Gastroesophageal sphincter (tissue), 4 donors: ENCODE data around the gene PHC2. TPM values are rescaled to one million over a fixed set of nuclear protein-coding genes. Genes with fewer than 3 reads are reported as not detected.

Experiments
- ATAC-seq: fragments of 150-250 bp; one replicate; pipeline ENCODE4 v1.9.1; 2016; ENCODE audit warnings: mild to moderate bottlenecking, moderate library complexity
- H3K27ac ChIP-seq, 4 donors: fragments of 200-600 bp; sonication (generic) in 3 of 4; 1 replicate in 3 of 4; 2 replicates in 1 of 4; pipeline ENCODE4 v1.5.1; 2016 to 2019
- H3K27me3 ChIP-seq: fragments of 200-600 bp; sonication (generic); one replicate; pipeline ENCODE4 v1.5.1; 2019
- H3K36me3 ChIP-seq, 2 donors: fragments of 200-600 bp; sonication (generic); one replicate each; pipeline ENCODE4 v1.5.1; 2019; ENCODE audit warnings: control low read depth in 1 of 2
- H3K4me1 ChIP-seq, 3 donors: fragments of 200-600 bp; sonication (generic); 1 replicate in 2 of 3; 2 replicates in 1 of 3; pipeline ENCODE4 v1.5.1; 2016 to 2019; ENCODE audit warnings: control low read depth in 2 of 3
- H3K4me3 ChIP-seq, 2 donors: fragments of 200-600 bp; sonication (generic); one replicate each; pipeline ENCODE4 v1.5.1; 2019; ENCODE audit warnings: mild to moderate bottlenecking in 1 of 2, moderate library complexity in 1 of 2
- H3K9me3 ChIP-seq, 3 donors: fragments of 200-600 bp; sonication (generic); one replicate each; pipeline ENCODE4 v1.5.1; 2017 to 2019; ENCODE audit warnings: control low read depth in 2 of 3
- CTCF ChIP-seq, 4 experiments: fragments of 200-600 bp in 2 of 4; fragments of 450-650 bp in 2 of 4; sonication (generic) in 1 of 4; IDR thresholded peaks; one replicate each; pipeline ENCODE4 v1.5.1; 2017 to 2019; ENCODE audit warnings: antibody characterized with exemption in 4 of 4, mild to moderate bottlenecking in 2 of 4, moderate library complexity in 2 of 4
- EP300 ChIP-seq: sonication (generic); formaldehyde crosslinking; IDR thresholded peaks from one replicate; pipeline ENCODE4 v1.6.1; 2017; ENCODE audit warnings: antibody characterized with exemption, mild to moderate bottlenecking
- POLR2A ChIP-seq, 2 donors: fragments of 450-650 bp; IDR thresholded peaks; one replicate each; pipeline ENCODE4 v1.6.1; 2017; ENCODE audit warnings: antibody characterized with exemption in 2 of 2, mild to moderate bottlenecking in 2 of 2, moderate library complexity in 1 of 2
- POLR2AphosphoS5 ChIP-seq: sonication (generic); formaldehyde crosslinking; IDR thresholded peaks from one replicate; pipeline ENCODE4 v1.6.1; 2017; ENCODE audit warnings: antibody characterized with exemption
- WGBS, 2 donors: methylation state at CpG; one replicate each; pipeline ENCODE4 v1.1.5; 2018; ENCODE audit warnings: low coverage in 1 of 2; 5-methylcytosine and 5-hydroxymethylcytosine counted together
- total RNA-seq, 4 donors: library from RNA; depleted of rRNA; stranded (reverse); fragments of >200 nt; gene quantifications; one replicate each; pipeline ENCODE4 v1.1.0, GENCODE V29; 2016

PHC2 gene
- total RNA-seq, 4 donors from 2014 or later, result 99.8 to 223 (median 181) TPM

GRCh38 chr1:33382661-33383415 lies 48.1 kb downstream of the PHC2 start:
- Histone ChIP-seq H3K27me3 (no peaks in the 10 kb centered on the region), H3K4me1 (peaks cover 4 to 37% (median 5%) of the 10 kb centered on the region in 3 donors), H3K4me3 (no peak overlapping the region), H3K27ac (peak overlapping the region in 3 of 4 donors; percentile 17 to 52 (median 40)), H3K36me3 (no peaks in the 10 kb centered on the region), H3K9me3 (no peaks in the 10 kb centered on the region)
- 80 to 83% methylated on average over 2 to 6 of the region's 9 CpGs for WGBS, 2 donors
- TF ChIP-seq POLR2A (IDR thresholded peaks at IDR 0.05) (no peak), POLR2AphosphoS5 (no peak), CTCF (IDR thresholded peaks at IDR 0.05) (no peak), EP300 (no peak)
- no peak for ATAC-seq

- peaks cover 4 to 37% (median 5%) of the 10 kb centered on the region in 3 donors for H3K4me1 ChIP-seq
- 79 to 88% methylated on average over 2 to 4 of the region's 4 CpGs for WGBS, 2 donors
- no peak overlapping the region for H3K27ac ChIP-seq
- H3K36me3 ChIP-seq, result no peaks in the 10 kb centered on the region
- no peak for TF ChIP-seq POLR2A (IDR thresholded peaks at IDR 0.05)
- TF ChIP-seq CTCF (IDR thresholded peaks at IDR 0.05), result no peak
- TF ChIP-seq EP300, result no peak
- TF ChIP-seq POLR2AphosphoS5, result no peak
- no peaks in the 10 kb centered on the region for H3K27me3 ChIP-seq
- no peaks in the 10 kb centered on the region for H3K9me3 ChIP-seq
- ATAC-seq, result no peak
- no peak overlapping the region for H3K4me3 ChIP-seq
Measured at GRCh38 chr1:33381977-33382376, 48.9 kb downstream of the PHC2 start.

- TF ChIP-seq POLR2AphosphoS5 (no peak), POLR2A (IDR thresholded peaks at IDR 0.05) (no peak), EP300 (no peak), CTCF (IDR thresholded peaks at IDR 0.05) (no peak)
- Histone ChIP-seq H3K27ac (no peak overlapping the region), H3K27me3 (no peaks in the 10 kb centered on the region), H3K36me3 (no peaks in the 10 kb centered on the region), H3K4me3 (no peak overlapping the region), H3K9me3 (no peaks in the 10 kb centered on the region), H3K4me1 (peaks cover 4 to 37% (median 5%) of the 10 kb centered on the region in 3 donors)
- whole genome bisulfite sequencing, 2 donors, result 94 to 100% methylated on average over 2 of the region's 2 CpGs
- ATAC-seq, result no peak
Measured at GRCh38 chr1:33380811-33381210, 50.1 kb downstream of the PHC2 start.

- no peak for TF ChIP-seq CTCF (IDR thresholded peaks at IDR 0.05)
- TF ChIP-seq POLR2AphosphoS5, result peak; percentile 19
- peak; percentile 22 for ATAC-seq
- Histone ChIP-seq H3K4me3 (no peak overlapping the region), H3K4me1 (peaks cover 4 to 37% (median 5%) of the 10 kb centered on the region in 3 donors), H3K27me3 (no peaks in the 10 kb centered on the region), H3K27ac (no peak overlapping the region), H3K36me3 (no peaks in the 10 kb centered on the region), H3K9me3 (no peaks in the 10 kb centered on the region)
- WGBS, 2 donors, result 56 to 58% methylated on average over 9 to 10 of the region's 10 CpGs
Measured at GRCh38 chr1:33379631-33380354, 51.1 kb downstream of the PHC2 start.
